PC-3 (cell line): ENCODE data around the gene HSPB7. TPM values are rescaled to one million over a fixed set of nuclear protein-coding genes. Genes with fewer than 3 reads are reported as not detected.

Experiments used
- ATAC-seq: fragments of 200-7000 bp; cut with Tn5 transposase; 2 replicates; pipeline ENCODE4 v1.9.1; 2020; ENCODE audit warnings: mild to moderate bottlenecking, moderate library complexity
- BruUV-seq: library from RNA; stranded (reverse); fragments of 400-500 nt; replicated peaks from 2 replicates; lab custom pipeline; 2021; lab: Mats Ljungman, UMichigan
- CTCF ChIA-PET: fragments of 300-600 bp; sonication (Branson Sonifier 250); formaldehyde crosslinking; loops from one replicate; lab custom pipeline; 2022; ENCODE audit warnings: antibody characterized with exemption; lab: Charles Lee
- POLR2A ChIA-PET: fragments of 300-600 bp; sonication (Branson Sonifier 250); formaldehyde crosslinking; loops from one replicate; lab custom pipeline; 2022; ENCODE audit warnings: antibody characterized with exemption; ENCODE audit not compliant: unreplicated experiment; lab: Charles Lee
- DNase-seq: peaks from one replicate; pipeline ENCODE4 v3.0.0-alpha.2; 2015
- H2AFZ ChIP-seq: fragments of 300-600 bp; sonication (generic); 2 replicates; pipeline ENCODE4 v1.6.0; 2016; ENCODE audit warnings: antibody characterized with exemption, low read length
- H3F3A ChIP-seq: fragments of 300-600 bp; sonication (generic); one replicate; pipeline ENCODE4 v1.6.0; 2017; ENCODE audit warnings: antibody characterized with exemption, low read length, control low read depth, mild to moderate bottlenecking; ENCODE audit not compliant: unreplicated experiment
- H3K27ac ChIP-seq: fragments of 300-600 bp; sonication (generic); 2 replicates; pipeline ENCODE4 v1.5.1; 2016; ENCODE audit warnings: mild to moderate bottlenecking, low read length
- H3K27me3 ChIP-seq: fragments of 300-600 bp; sonication (generic); 2 replicates; pipeline ENCODE4 v1.6.1; 2016; ENCODE audit warnings: low read length, mixed read lengths
- H3K36me3 ChIP-seq: fragments of 300-600 bp; sonication (generic); 2 replicates; pipeline ENCODE4 v1.6.1; 2016; ENCODE audit warnings: low read depth, mixed run types, low read length, mixed read lengths
- H3K4me1 ChIP-seq: fragments of 300-600 bp; sonication (generic); 2 replicates; pipeline ENCODE4 v1.5.1; 2016; ENCODE audit warnings: low read length; ENCODE audit not compliant: insufficient read depth
- H3K4me2 ChIP-seq: fragments of 300-600 bp; sonication (generic); 2 replicates; pipeline ENCODE4 v1.6.0; 2016; ENCODE audit warnings: low read length
- H3K4me3 ChIP-seq: fragments of 300-600 bp; sonication (generic); 2 replicates; pipeline ENCODE4 v1.5.1; 2016; ENCODE audit warnings: mild to moderate bottlenecking, low read length, mixed read lengths
- H3K79me2 ChIP-seq: fragments of 300-600 bp; sonication (generic); 2 replicates; pipeline ENCODE4 v1.6.1; 2017; ENCODE audit warnings: low read length, mixed read lengths
- H3K9ac ChIP-seq: fragments of 300-600 bp; sonication (generic); 2 replicates; pipeline ENCODE4 v1.6.0; 2016; ENCODE audit warnings: mild to moderate bottlenecking, low read length
- H3K9me2 ChIP-seq: fragments of 300-600 bp; sonication (generic); replicated peaks from 2 replicates; pipeline ENCODE4 v1.6.1; 2016; ENCODE audit warnings: mixed run types, low read length, mixed read lengths
- H3K9me3 ChIP-seq: fragments of 300-600 bp; sonication (generic); 2 replicates; pipeline ENCODE4 v1.6.1; 2016; ENCODE audit warnings: low read length, mixed read lengths
- H4K20me1 ChIP-seq: fragments of 300-600 bp; sonication (generic); 2 replicates; pipeline ENCODE4 v1.6.1; 2016; ENCODE audit warnings: low read length, mixed read lengths
- CTCF ChIP-seq: fragments of 300-600 bp; sonication (generic); conservative IDR thresholded peaks from 2 replicates; pipeline ENCODE4 v1.5.1; 2017; ENCODE audit warnings: antibody characterized with exemption, low read depth, mild to moderate bottlenecking, low read length
- EZH2 ChIP-seq: fragments of 300-600 bp; sonication (generic); IDR thresholded peaks from one replicate; pipeline ENCODE4 v1.6.1; 2017; ENCODE audit warnings: antibody characterized with exemption, mild to moderate bottlenecking, low read length; ENCODE audit not compliant: unreplicated experiment
- EZH2phosphoT487 ChIP-seq: fragments of 300-600 bp; sonication (generic); IDR thresholded peaks from 2 replicates; pipeline ENCODE4 v1.6.1; 2018; ENCODE audit warnings: mild to moderate bottlenecking, antibody characterized with exemption, low read length, borderline replicate concordance
- intact Hi-C: fragments of 100-400 bp; cut with micrococcal nuclease; formaldehyde crosslinking; loops from 2 replicates; pipeline ENCODE4 v1.9.0; 2023
- total RNA-seq: library from RNA; depleted of rRNA; stranded (reverse); fragments of >200 nt; gene quantifications from 2 replicates; pipeline ENCODE4 v1.2.3, GENCODE V29; 2014

Gene HSPB7
- total RNA-seq, 1 experiment from 2014 or later = not detected

GRCh38 chr1:15994590-15995351 is 23.1 kb downstream of the HSPB7 start:
- BruUV-seq = no TSS peak
- no peaks in the 10 kb centered on the region for H3K79me2 ChIP-seq
- no peaks in the 10 kb centered on the region for H3K4me1 ChIP-seq
- ATAC-seq (peak; percentile 93), DNase-seq (peak; percentile 68)
- no peaks in the 10 kb centered on the region for H4K20me1 ChIP-seq
- no peak overlapping the region for H2AFZ ChIP-seq
- POLR2A ChIA-PET = no interaction called here
- H3K4me2 ChIP-seq = no peak overlapping the region
- intact Hi-C loops = loop anchor here (1.0 to 2.0 kb wide), 2 partner anchors 179 to 192 kb away; no protein-coding TSS in a partner anchor
- H3K9me3 ChIP-seq = no peaks in the 10 kb centered on the region
- TF ChIP-seq EZH2 (no peak), EZH2phosphoT487 (no peak), CTCF (peak; percentile 84)
- H3F3A ChIP-seq = no peaks in the 10 kb centered on the region
- no peak overlapping the region for H3K27ac ChIP-seq
- CTCF ChIA-PET = no interaction called here
- H3K9me2 ChIP-seq = no peaks in the 10 kb centered on the region
- no peaks in the 10 kb centered on the region for H3K36me3 ChIP-seq
- H3K9ac ChIP-seq = no peak overlapping the region
- H3K4me3 ChIP-seq = no peak overlapping the region
- H3K27me3 ChIP-seq = no peaks in the 10 kb centered on the region

GRCh38 chr1:15994081-15994480 is 23.8 kb downstream of the HSPB7 start:
- H2AFZ ChIP-seq = no peak overlapping the region
- ChIA-PET POLR2A (no interaction called here), CTCF (no interaction called here)
- DNase-seq = no peak
- BruUV-seq = no TSS peak
- H3K27me3 ChIP-seq = no peaks in the 10 kb centered on the region
- intact Hi-C loops = loop anchor here (1.0 to 2.0 kb wide), 2 partner anchors 179 to 191 kb away; no protein-coding TSS in a partner anchor
- no peak overlapping the region for H3K4me2 ChIP-seq
- no peak for ATAC-seq
- H3K36me3 ChIP-seq = no peaks in the 10 kb centered on the region
- no peaks in the 10 kb centered on the region for H4K20me1 ChIP-seq
- H3K4me1 ChIP-seq = no peaks in the 10 kb centered on the region
- H3K9me3 ChIP-seq = no peaks in the 10 kb centered on the region
- no peaks in the 10 kb centered on the region for H3K9me2 ChIP-seq
- H3K4me3 ChIP-seq = no peak overlapping the region
- H3F3A ChIP-seq = no peaks in the 10 kb centered on the region
- H3K79me2 ChIP-seq = no peaks in the 10 kb centered on the region
- TF ChIP-seq CTCF = no peak
- TF ChIP-seq EZH2phosphoT487 = no peak
- TF ChIP-seq EZH2 = no peak
- no peak overlapping the region for H3K27ac ChIP-seq
- H3K9ac ChIP-seq = no peak overlapping the region

- ChIA-PET CTCF (no interaction called here), POLR2A (no interaction called here)
- Histone ChIP-seq H3K79me2 (no peaks in the 10 kb centered on the region), H2AFZ (no peak overlapping the region), H3K4me1 (no peaks in the 10 kb centered on the region), H3K27me3 (no peaks in the 10 kb centered on the region), H3K36me3 (no peaks in the 10 kb centered on the region), H3K27ac (no peak overlapping the region), H3K9me2 (no peaks in the 10 kb centered on the region), H3F3A (no peaks in the 10 kb centered on the region), H3K9me3 (no peaks in the 10 kb centered on the region), H3K9ac (no peak overlapping the region), H3K4me2 (no peak overlapping the region), H4K20me1 (no peaks in the 10 kb centered on the region), H3K4me3 (no peak overlapping the region)
- TF ChIP-seq CTCF = no peak
- TF ChIP-seq EZH2phosphoT487 = no peak
- TF ChIP-seq EZH2 = no peak
- ATAC-seq (no peak), DNase-seq (no peak)
- BruUV-seq = no TSS peak
- intact Hi-C loops = loop anchor here (1.0 to 2.0 kb wide), 2 partner anchors 178 to 191 kb away; no protein-coding TSS in a partner anchor
Observed at GRCh38 chr1:15993666-15994065, 24.2 kb downstream of the HSPB7 start.
